Activated CD4-positive, CD25-positive, alpha-beta regulatory T cell treated with anti-CD3 and anti-CD28 coated beads, Interleukin-2, amount 50 U/mL, for 16 hours (primary cell): ENCODE results near the gene DCLK1.

Source experiments
- DNase-seq: peaks from one replicate; pipeline ENCODE4 v3.0.0-alpha.2; 2020; ENCODE audit warnings: low read depth, low spot score

DCLK1 gene

DNA sequence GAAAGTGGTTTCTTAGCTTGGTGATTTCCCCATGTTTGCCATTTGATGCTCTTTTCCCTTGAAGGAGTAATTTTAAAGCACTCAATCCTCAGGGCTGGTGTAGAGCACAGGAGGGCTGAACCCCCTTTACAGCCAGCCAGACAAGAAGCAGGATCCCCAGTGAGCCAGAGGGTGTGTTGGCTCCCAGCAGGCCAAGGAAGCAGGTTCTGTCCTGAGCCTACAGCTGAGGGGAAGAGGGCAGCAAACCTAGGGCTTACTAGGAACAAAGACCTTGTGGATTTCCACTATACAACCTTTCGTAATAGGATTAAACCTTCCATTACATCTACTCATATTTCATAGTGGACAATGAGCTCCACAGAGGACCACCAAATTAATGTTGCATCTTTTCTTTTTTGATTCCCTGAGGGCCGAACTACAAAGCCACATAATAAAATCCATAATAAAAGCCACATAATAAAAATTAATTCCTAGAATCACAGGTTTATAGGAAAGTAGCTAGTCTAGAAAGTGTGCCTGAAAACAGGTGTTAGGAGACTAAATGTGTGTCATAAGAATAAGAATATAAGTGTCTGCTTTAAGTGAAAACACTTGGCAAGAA, 300.2 kb downstream of the DCLK1 start:
- DNase-seq, result no peak

DNA sequence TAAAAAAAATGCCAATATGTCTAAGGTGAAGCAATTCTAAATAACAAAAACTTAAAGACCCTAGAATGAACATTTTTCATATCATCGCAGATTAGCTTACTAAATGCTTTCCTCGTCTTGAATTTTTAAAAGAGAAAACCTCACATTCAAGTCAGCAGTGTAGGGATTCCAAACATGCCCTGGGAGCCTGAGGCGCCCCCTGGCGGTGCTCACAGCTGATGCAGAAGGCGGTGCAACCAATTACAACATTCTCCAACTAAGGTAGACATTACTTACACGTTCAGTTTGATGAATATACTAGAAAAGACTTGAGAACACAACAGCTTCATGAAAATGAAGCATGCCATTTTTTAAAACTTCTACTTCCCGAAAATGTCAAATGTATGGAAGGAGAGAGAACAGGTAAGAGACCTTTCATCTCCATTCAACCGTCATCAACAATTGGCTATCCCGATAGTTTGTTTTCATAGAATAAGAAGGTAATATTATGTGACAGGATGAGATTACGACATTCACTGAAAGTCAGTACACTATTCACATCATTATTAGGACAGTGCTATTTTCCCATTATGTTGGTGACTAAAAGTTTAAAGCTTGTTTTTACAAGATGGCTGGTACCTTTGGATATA, 304.4 kb downstream of the DCLK1 start:
- DNase-seq, result no peak

DNA sequence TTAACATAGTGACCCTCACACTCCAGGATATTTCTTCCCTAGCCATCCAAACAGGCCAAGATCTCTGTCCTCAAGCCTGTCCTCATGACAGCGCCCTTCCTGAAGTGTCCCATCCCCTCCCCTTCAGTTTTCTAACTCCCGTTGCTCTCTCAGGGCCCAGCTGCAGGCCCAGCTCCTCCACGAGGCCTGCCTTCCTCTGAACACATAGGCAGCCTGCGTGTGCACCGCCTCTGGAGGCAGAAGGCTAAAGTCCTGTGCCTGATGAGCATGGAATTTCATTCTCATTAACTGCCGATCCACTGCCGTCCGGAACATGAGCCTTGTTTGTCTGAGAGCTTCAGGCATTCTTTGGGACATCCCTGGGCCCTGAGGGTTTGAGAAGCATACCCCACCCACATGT, 306.4 kb downstream of the DCLK1 start:
- DNase-seq, result no peak

DNA sequence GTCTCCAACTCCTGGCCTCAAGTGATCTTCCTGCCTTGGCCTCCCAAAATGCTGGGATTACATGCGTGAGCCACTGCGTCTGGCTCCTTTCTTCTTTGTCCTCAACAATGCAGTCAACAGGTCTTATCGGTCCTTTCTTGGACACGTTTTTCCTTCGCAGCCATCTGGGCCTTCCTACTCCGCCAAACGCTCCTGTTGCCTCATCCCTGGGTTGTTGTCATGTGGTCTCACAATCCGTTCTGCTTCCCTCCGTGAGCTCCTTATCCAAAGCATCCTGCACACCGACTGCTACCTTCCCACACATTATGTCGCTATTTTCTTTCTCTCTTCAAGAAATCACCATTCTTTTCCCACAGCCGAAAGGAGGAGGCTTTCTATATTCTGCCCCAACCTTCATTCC, 306.8 kb downstream of the DCLK1 start:
- DNase-seq, result no peak

DNA sequence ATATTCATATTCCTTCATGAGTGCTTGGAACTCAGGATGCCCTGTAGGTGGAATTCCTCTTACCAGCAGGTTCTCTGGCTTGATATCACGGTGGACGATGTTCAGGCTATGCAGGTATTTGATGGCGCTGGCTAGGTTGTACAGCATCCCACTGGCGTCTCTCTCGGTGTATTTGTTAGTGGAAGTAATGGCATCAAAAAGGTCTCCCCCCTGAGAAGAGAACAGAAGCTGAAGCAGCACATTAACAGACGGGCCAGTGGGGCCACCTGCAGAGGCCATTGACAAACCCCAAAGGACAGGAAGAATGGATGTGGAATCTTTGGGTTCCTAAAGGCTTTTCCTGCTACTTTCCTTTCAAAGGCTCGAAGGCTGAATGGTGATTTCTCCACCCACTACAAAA, 308.5 kb downstream of the DCLK1 start:
- DNase-seq, result no peak

DNA sequence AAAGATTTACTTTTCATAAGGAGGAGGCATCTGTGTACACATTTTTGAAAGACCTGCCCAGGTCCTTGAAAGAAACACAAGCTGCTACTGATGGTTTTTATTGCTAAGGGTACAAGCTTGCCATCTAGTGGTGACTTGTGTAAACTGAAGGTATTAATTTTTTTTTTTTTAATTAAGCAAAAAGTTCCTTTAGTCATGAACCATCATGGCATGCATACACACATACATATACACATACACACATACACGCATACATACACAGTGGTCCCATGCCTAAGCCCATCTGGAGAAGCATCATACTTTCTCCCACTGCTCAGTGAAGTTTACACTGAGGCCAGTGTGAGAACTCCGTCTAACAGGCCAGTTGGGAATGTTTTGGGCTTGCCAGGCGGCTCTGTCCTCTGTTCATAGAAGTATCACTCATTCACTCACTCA, 312.5 kb downstream of the DCLK1 start:
- DNase-seq, result no peak

DNA sequence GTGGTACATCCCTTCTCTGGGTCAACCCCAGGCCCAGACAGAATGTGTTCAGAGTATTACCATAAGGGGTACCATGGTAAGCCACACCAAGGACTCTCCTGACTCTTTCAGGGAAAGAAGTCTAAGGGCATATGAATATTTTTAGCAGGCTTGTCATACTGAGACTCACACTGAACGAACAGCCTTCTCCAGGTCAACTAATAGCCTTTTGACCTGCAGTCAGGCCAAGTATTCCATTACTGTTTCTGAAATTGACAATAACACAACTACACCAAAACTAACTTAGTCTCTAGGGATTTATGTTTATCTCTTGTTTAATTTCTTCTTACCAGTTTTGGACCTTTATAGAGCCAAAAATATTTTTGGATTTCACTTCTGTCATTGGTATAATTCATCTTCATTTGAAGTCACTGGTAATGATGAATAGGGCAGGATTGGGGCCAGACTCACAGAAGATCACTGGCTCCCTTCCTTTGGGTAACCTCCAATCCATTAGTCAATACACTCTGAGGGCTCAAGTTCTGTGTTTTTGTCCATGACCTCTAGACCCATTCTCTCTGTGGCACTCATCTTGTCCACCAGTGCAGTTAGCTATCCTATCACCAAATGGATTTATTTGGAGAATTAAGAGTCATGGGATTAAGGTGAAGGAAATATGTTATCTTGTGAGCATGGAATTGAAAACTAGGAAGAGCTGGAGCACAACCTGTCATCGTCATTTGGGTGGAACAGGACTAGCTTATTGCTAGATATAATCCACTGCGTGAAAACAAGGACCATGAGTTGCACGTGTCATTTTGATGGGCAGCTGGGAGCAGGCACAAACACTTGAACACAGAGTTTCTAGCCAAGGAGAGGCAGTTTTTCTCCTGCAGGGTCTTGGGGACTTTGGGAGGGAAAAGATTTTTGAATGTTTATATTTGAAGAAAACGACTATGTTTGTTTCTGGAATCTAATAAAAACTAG, 313.3 kb downstream of the DCLK1 start:
- DNase-seq, result no peak

DNA sequence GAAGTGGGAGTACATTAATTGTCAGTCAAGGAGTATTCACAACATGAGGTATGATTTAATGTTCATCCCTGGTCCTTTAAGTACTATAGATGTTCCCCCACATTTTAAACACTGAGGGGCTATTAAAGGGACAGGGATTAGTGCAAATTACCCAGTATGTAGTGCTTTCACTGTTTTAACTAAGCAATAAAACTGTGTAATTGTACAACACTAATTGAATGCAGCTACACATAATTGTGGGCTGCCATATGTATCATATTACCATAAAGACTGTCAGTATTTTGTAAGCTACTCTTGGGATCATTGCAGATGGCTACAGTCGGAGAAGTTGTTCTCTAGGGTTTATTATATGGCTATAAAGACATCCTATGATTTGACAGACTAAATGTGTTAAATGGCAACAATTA, 316.6 kb downstream of the DCLK1 start:
- no peak for DNase-seq

DNA sequence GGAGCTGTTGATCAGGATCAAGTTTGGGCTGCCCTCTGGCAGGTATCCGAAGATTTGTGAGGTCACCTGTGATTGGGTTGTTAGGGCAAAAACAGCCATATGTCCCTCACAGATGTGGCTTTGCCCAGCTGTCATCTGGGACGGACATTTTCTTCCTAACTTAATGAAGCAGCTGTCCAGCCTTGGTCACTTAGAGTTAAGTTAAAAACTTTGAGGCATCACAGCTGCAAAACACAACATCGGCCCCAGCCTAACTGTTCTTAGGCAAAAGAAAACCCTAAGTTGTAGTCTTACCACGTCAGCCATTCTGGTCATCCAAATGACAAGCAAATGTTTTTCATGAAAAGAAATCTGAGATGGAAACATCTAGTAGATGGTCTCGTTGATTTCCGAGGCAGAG, 318.4 kb downstream of the DCLK1 start:
- no peak for DNase-seq

DNA sequence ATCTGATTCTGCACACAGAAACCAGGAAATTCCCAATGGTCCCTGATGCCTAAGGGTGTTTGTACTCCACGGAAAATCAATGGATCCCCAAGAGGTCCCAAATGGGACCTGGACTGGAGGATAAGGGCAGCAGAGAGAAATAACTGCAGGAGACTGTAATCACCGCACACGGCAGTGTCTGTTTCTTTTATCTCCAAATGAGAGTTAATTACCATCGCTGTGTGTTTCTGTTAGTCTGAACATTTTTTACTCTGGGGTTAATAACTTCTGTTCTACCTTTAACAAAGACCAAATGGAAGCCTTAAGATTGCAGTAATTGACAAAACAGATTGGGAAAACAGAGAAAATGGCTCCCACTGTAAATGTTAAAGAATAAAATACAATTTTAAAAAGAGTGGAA, 320.9 kb downstream of the DCLK1 start:
- DNase-seq, result no peak

DNA sequence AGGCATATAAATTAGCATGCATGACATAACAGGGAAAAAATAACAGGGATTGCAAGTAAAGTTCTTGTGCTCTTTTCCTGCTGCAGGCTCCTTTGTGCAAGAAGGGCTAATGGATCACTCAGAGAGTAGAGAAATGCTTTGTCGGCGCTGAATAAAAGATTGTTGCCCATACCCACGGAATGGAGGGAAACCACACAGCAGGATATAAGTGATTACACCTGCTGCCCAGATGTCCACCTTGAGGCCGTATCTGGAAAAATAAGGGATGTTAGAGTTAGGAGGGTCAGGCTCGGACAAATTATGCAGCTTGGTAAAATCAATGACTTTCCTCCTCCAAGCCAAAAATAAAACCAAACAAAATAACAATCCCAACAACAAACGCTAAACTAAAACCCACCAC, 322.3 kb downstream of the DCLK1 start:
- DNase-seq, result no peak

DNA sequence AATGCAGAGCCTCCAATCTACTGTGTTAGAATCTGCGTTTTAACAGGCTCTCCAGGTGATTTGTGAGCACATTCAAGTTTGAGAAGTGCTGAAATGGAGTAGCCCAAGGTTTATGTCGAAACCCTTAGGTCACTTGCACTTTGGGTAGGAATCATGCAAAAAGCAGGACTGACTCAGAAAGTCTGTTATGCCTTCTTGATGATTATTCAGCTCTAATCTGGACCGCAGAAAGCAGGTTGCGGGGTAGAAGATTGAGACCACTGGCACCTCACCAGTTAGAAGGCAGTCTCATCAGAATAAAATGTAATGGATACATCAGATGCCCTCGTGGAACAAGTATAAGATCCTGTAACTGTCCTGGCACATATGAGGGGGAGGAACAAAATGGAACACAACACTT, 326.3 kb downstream of the DCLK1 start:
- no peak for DNase-seq

DNA sequence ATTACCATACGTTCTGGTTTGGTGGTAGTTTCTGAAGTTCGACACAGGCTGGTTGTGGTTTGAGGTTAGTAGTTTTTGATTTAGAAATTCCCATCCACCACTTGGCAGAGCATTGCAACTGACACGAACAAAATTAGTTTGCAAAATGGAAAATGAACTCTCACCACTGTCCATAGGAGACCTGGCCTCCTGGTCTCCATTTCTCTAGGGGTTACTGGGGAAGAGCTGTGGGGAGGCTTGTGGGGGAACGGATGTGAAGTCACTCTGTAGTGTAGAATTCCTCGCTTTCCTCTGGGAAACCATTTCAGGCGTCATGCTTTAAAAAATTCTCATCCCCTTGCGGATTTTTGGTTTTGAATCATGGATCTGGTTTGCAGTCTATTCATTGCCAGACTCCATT, 333.2 kb downstream of the DCLK1 start:
- no peak for DNase-seq

DNA sequence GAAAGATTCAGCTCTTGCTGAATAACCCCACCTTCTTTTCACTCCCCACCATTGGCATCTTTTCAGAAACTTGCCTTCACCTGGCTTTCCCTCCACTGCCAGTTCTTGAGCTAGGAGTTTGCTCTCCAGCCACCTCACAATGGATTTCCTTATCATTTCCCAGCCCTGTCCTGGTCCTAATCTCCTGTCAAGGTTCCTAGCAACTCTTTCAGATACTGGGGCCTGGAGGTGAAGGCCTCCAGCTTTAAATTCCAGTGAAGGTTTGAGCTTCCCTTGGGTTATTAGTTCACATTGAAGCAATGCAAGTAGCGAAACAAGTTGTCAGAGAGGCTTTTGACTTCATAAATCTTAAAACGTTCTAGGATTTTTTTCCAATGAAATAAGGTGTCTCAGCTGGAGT, 333.9 kb downstream of the DCLK1 start:
- no peak for DNase-seq

DNA sequence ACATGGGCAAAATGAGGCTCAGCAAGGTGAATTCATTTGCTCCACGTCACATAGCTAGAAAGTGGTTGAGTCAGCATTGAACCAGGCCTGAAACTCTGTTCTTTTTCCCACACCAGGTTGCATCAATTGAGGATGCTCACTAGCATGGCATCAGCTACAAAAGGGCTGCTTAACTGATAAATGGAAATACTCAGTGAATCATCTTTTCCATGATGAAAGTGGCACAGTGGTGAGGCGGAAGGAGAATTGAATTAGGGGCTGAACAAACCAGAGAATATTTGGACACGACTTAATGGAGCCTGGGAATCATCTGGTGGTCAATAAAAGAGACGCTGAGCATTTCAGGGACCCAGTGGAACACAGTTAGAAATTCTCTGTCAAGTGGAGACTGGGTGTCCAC, 334.6 kb downstream of the DCLK1 start:
- no peak for DNase-seq

DNA sequence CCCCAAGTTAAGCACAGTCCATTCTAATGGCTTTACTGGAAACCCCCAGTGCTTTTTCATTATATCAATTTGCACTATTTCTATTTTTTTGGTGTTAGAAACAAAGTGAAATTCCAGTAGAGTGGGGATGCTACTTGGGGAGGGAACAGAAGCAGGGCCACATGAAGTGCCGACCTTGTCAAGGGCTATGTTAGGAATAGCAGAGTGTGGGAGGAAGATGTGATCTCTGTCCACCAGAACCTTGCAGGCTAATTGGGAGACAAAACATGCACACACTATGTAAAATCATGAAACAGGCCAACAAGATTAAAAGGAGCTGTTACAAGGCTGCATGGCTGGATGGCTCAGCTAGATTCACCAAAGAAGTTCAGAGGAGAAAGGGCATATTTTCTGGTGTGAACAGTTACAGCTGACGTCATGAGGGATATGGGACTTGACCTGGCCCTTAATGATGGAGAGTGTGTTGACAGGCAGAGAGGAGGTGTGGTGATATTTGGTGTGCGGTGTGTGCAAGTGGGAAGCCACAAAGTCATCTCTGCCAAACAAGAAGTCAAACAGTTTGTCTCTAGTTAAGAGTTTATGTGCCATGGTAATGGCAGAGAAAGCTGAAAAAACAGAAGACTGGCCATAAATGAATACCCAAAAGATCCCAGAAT, 336.3 kb downstream of the DCLK1 start:
- no peak for DNase-seq

DNA sequence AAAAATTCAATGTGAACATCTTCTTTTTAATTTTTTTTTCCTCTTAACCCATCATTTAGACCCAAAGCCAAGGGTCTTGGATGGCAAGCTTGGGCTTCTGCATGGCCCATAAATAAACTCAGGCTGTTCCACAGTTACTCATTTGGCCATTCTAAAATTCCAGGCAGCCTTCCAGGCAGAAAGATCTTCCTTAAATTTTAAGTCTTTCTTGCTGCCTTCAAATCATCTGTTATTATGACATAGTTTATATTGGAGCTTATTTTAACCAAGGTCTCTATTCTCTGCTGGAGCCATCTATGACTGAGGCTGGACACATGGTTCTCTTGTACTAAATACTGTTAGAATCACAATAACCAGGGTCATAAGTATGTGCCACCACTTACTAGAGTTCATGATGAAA, 337.4 kb downstream of the DCLK1 start:
- DNase-seq, result no peak

DNA sequence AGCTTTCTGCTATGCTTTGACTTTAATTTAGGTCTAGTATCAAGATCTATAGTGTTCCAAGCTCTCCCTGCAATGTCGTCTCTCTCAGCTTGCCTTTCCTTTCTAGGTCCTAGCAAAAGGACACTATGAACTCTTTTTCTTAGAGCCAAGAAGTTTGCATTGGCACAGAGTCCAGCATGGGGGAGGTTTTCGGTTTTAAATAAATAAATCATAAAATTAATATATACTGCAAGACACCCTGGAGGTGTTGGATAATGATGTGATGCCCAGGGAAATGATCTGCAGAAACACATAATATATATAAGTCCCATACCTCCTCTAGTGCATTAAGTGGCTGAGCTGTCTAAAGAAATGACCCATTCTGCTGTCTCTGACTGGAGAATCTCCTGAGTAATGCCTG, 338.3 kb downstream of the DCLK1 start:
- DNase-seq, result no peak

DNA sequence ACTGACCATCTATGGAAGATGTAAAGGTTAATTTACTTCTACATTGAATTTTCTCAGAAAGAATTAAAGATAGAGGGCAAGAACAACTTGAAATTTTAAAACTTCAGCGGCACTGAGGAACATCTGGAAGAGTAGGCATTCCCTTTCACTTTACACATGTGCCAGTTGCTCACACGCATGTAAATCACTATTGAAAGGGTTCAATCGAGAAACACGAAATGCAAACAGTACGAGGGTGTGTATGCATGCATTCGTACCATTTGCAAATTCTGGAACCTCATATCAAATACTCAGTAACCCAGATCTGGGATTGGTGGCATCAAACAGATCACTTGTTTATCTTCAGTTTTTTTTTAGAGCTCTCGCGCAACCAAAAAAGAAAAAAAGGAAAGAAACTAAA, 339.2 kb downstream of the DCLK1 start:
- no peak for DNase-seq

DNA sequence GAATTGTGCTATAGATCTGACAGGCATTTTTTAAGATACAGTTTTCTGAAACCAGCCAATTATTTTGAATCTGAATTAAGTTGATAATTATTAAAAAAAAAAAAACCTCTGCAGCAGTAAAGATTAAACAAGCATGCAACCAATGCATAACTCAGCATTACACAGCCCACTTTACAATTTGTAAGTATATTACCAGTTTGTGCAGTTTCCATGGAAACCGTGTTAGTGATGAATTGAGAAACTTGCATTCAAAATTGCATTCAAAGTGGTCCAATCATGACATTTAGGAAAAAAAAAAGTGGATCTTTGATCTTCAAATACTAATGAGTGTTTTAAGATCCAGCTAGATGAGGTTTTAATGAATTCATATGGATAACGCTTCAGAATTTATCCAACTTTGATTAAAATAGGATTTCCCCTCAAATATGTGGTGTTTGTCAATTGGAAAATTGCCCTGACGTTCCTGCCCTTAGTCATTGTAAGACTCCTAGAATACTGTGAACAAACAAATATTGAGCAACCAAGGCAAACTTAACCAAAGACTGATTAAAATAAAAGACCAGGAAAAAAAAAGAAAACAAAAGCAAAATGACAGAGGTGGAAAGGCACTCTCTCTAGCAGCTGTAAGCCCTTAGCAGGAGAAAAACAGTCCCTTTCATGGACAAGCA, 339.9 kb downstream of the DCLK1 start:
- DNase-seq, result no peak

DNA sequence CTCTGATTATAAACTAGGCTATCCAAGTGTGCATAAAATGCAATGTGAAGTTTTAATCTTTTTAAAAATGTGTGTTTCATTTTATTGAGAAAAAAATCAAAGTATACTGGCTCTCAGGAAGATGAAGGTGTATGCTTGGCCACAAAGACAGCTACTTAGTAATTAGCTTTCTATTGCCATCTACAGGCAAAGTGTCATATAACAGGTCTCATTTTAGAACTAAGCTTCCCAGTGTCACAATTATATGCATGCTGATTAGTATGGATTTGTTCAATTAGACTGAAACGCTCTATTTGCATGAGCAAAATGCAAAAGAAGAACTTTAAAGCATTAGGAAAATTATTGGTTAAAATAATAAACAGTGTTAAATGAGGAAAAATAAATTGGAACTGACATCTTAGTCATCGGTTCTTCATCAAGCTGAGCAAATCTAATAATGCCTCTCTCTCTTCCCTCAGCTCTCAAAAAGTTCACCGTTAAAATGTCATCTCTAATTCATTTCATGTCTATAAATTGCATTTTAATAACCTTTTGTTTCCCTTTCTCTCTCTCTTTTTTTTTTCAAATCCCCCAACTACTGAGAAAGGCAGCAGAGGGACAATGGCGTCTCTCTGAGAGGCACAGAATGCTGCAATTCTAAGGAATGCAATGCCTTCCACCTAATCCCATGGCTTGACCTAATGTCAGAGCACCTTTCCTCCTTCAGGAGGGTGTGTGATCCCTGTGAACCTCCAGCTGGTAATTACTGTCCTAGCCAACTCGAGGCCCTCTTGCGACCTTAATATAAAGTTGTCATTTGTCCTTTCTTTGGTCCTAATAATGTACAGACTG, 341.6 kb downstream of the DCLK1 start:
- no peak for DNase-seq
